Femur (tissue), 1 donor: Measurements from ENCODE around the gene ATP5F1A.

Source experiments
- DNase-seq: peaks from one replicate; pipeline ENCODE4 v3.0.0-alpha.2; 2017

The ATP5F1A gene

DNA sequence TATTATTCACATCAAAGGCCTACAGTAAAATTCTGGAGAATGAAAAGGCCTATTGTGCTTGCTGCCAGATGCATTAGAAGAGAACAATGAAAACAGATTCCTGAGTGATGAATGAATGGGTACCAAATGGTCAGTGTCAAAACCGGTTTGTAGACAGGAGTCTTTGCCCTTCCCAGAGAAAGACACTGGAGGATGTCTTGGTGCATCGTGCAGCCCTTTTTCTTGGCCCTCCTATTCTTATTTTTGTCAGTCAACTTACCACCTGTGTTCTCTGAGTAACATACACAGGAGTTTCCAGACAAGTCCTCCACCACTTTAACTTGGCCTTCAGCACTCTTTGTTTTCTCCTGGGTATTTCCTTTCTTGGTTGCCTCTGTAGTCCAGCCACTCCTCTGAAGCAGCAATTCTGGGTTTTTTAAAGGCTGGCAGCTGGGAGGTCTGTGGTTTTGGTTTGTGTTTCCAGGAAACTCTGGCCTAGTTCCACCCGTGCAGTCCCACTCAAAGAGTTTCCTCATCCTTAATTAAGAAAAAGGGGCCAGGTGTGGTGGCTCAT lies 55.4 kb downstream of the ATP5F1A start:
- peak; percentile 44 for DNase-seq

DNA sequence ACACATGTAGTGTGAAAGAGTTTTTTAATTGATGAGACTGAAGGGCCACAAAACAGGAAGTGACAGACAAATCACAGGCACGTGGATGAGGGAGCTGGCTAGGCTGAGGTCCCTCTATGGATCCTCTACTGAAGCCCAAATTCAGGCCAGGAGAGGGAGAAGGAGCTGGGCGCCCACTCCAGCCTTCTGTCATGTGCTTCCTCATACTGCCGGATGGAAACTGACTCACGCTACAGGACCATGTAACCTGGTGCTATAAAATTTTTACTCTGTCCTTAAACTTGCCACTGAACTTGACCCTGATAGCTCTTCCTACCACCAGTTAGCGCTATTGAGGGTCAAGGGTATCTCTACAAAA lies 57.4 kb downstream of the ATP5F1A start:
- DNase-seq: no peak

DNA sequence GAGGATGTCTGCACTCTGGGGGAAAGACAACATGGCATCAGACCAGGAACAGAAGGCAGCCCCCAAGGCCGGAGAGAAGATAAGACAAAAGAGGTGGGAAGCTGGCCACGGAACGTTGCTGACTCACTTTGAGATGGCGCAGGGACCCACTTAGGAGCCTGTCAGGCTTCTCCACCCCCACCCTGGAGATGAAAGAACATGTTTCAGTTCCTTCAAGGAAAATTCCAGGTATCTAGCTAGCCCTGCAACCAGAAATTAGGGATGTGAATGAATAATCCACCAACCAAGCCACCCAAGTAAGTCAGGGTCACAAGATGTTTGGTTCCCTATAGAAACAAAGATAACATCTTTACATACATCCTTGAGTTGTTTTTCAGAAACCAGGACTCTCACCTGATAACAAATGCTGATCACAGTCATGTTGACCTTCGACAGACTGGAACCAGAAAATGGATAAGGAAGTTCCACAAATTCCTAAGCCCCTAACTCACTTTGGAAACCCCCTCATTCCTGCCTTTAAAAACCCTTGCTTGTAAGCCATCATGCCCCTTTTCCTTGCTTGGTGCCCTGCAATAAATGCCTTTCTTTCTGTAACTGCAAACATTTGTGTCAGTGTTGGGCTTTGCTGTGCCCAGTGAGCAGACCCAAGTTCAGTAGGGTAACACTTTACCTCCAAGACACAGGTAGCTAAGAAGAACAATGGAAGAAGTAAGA lies 57.9 kb downstream of the ATP5F1A start:
- DNase-seq: no peak

DNA sequence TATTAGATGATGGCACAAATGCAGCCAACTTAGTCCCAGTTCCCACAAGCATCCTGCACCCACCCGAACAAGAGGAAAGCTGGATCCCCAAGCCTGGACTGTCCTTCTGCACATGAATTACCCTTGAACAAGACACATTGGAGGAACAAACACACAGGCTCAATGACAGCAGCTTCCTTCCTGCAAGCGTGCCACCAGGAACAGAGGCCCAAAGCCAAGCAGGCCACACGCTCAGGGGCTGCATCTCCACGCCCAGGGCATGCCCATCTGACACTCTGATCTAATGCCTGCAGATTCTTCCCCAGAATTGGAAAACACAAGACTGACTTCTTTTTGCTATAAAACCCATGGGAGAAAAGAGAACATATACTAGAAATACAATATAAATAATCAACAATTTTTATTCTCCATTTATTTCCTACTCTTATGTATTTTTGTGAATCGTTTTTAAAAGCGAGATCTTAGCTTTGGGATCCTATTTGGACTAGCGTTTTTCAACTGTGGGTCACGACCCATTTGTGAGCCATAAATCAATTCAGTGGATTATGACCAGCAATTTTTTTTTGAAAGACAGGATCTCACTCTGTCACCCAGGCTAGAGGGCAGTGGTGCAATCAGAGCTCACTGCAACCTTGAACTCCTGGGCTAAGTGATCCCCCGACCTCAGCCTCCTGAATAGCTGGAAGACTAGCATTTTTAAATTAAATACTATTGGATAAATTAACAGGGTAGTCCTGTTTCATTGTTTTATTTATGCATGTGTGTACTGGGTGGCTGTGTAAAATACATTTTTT lies 60.4 kb downstream of the ATP5F1A start:
- DNase-seq: no peak

DNA sequence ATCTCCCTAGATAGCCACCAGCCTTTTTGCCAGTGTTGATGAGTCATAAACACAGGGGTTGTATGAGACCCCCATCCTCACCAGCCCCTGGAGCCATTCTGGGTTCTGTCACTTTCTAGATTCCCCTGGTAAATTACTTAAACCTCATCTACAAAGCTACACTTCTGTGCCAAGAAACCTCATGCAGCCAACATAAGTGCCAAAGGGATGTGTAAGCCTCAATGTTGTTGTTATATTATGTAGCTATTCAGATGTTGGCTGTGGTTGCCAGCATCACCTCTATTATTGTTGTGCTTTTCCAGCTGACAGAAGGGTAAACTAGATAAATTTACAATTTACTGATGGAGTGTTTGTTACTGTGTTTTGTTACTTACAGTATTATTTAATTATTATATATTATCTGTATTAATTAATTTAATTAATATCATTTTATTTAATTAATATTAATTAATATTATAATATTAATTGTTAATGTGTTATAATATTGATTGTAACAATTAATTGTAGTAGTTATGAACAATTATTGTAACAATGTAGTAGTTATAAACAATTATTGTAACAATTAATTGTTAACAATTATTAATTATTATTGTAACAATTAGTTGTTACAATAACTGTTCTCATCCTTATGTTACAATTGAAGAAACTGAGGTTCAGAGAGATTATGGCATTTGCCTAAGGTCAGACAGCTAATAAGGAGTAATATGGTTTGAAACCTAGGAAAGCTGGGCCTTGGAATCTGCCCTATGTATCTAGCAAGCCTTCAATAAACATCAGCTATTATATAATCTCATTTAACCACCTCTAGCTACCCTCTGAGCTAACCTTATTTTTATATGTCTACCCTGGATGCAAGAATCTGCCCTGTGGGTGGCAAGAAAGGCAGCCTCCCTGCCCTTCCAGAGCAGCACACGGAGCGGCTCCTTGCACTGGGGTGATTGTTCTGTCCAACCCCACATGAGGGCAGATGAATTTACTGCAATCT lies 62.1 kb downstream of the ATP5F1A start:
- no peak for DNase-seq

DNA sequence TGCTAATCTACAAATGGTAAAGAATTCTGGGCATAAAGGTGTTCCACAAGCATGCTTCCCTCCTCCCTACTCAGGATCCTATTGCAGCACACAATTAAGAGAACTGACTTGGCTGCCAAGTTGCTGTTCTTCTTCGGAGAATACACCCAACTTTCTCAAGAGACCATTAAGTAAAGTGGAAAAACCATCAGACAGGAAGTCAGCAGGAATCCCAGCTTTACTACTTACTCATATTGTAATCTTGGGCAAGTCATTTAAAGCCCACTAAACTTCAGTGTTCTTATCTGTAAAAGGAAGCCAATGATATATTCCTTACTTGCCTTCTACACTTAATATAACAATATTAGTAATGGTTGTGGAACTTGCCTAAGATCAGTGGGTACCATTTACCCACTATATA lies 63.9 kb downstream of the ATP5F1A start:
- no peak for DNase-seq

DNA sequence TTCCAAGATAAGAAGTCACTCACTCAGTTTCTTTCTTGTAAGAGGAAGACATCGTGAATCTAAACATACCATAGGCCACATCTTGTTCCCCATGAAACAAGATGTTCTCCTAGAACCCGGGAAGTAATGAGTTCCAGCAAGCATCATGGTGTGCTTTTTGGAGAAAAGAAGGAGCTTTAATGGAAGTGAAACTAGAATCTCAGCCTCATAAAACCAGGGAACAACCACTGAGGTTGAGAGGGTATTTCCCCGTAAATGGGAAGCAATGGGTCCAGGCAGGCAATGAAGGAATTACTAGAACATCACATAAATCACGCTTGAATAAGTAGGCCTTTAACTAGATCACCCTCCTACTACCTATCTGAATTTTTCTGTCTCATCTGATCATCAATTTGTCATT lies 66.4 kb downstream of the ATP5F1A start:
- no peak for DNase-seq
